Kidney (tissue), 14 donors: Measurements from ENCODE around the gene GDNF. TPM values are rescaled to one million over a fixed set of nuclear protein-coding genes. Genes with fewer than 3 reads are reported as not detected.

Source experiments
- DNase-seq, 5 donors: peaks; one replicate each; pipeline ENCODE4 v3.0.0-alpha.2; 2013 to 2020
- FAIRE-seq: peaks from 2 replicates; lab custom pipeline; 2012; peaks lifted over from hg19 to GRCh38; lab: Jason Lieb, UNC
- H3K27ac ChIP-seq, 2 donors: one replicate each; pipeline ENCODE4 v1.7.0; 2013; ENCODE audit warnings: low read depth in 2 of 2, low read length in 2 of 2, inconsistent platforms in 1 of 2
- H3K27me3 ChIP-seq: one replicate; pipeline ENCODE4 v1.7.1; 2013; ENCODE audit warnings: low read length, inconsistent platforms; ENCODE audit not compliant: control insufficient read depth, insufficient read depth
- H3K36me3 ChIP-seq, 3 donors: one replicate each; pipeline versions ENCODE4 v1.7.0 to v1.7.1; 2013; ENCODE audit warnings: low read length in 3 of 3, control low read depth in 1 of 3, inconsistent platforms in 1 of 3; ENCODE audit not compliant: insufficient read depth in 3 of 3, control insufficient read depth in 2 of 3
- H3K4me1 ChIP-seq, 3 donors: one replicate each; pipeline versions ENCODE4 v1.7.0 to v1.7.1; 2013; ENCODE audit warnings: low read length in 3 of 3, inconsistent platforms in 1 of 3, low read depth in 1 of 3; ENCODE audit not compliant: control insufficient read depth in 2 of 3, insufficient read depth in 2 of 3
- H3K4me3 ChIP-seq, 3 donors: one replicate each; pipeline versions ENCODE4 v1.7.0 to v1.8.1; 2013; ENCODE audit warnings: low read length in 3 of 3, control low read depth in 1 of 3, inconsistent platforms in 1 of 3
- H3K9ac ChIP-seq, 3 donors: one replicate each; pipeline versions ENCODE4 v1.7.0 to v1.7.1; 2013; ENCODE audit warnings: low read length in 3 of 3, control low read depth in 1 of 3, inconsistent platforms in 1 of 3
- H3K9me3 ChIP-seq, 3 donors: one replicate each; pipeline versions ENCODE4 v1.7.0 to v1.7.1; 2013; ENCODE audit warnings: low read length in 3 of 3, control low read depth in 1 of 3, inconsistent platforms in 1 of 3; ENCODE audit not compliant: control insufficient read depth in 2 of 3, insufficient read depth in 1 of 3
- intact Hi-C: fragments of 100-400 bp; cut with DNase I; formaldehyde crosslinking; loops from one replicate; pipeline ENCODE4 v1.11.1; 2022
- polyA plus RNA-seq: library from polyadenylated mRNA; stranded (reverse); fragments of 350-450 nt; fragmentation: Illumina TruSeq; extraction: RNeasy Lipid Tissue Mini Kit (QIAGEN cat#74804); gene quantifications from one replicate; pipeline ENCODE4 v1.2.3, GENCODE V29; 2014; ENCODE audit warnings: low read depth, low replicate concordance; ENCODE audit not compliant: insufficient read depth
- total RNA-seq: library from RNA; stranded (reverse); fragmentation: NEBNext Ultra II Directional; extraction: Animal tissue kit (Norgen Biotek cat#: 25700); gene quantifications from one replicate; pipeline ENCODE4 v1.2.1, GENCODE V29; 2021
- TF ChIP-seq, protein P1 (sequence below): IDR thresholded peaks from 3 replicates; pipeline ENCODE4 v1.5.1; 2012; ENCODE audit warnings: mild to moderate bottlenecking, moderate library complexity, borderline replicate concordance; ENCODE audit not compliant: insufficient read depth; ENCODE audit errors: extremely low read depth
- donor health status: control.
- donor health status: control.
- donor health status: control.
- donor health status: control.
- donor health status: control.
- donor health status: DM: yes; HTN: yes; CAD: no.
- donor health status: Normal renal cell carcinoma (clear cell type).

The GDNF gene
- total and polyA plus RNA-seq, 2 donors from 2014 or later = 0.34 to 0.88 TPM

DNA sequence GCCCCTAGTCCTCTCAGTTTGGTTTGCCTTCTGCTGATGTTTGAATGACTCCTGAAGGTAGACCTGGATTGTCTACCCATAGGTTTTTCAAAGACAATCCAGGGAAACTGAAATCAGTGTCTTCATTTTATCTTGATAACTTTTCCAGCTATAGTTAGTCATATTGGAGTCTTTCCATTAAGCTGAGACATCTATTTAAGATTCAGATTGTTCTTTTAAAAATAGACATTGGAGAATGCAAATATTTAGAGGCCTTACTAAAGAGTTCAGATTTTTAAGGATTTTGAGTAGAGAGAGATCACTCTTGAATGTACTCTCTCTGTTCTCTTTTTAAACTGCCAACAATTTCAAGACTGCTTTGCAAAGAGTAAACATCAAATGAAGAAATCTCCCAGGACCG lies 69.1 kb downstream of the GDNF start:
- intact Hi-C loops = no loop called here
- no peak overlapping the region for H3K9ac ChIP-seq
- FAIRE-seq (no peak), DNase-seq (no peak)
- H3K27ac ChIP-seq = no peak overlapping the region
- no peaks in the 10 kb centered on the region for H3K27me3 ChIP-seq
- H3K4me1 ChIP-seq = no peaks in the 10 kb centered on the region
- H3K36me3 ChIP-seq = no peaks in the 10 kb centered on the region
- TF ChIP-seq, protein P1, sequence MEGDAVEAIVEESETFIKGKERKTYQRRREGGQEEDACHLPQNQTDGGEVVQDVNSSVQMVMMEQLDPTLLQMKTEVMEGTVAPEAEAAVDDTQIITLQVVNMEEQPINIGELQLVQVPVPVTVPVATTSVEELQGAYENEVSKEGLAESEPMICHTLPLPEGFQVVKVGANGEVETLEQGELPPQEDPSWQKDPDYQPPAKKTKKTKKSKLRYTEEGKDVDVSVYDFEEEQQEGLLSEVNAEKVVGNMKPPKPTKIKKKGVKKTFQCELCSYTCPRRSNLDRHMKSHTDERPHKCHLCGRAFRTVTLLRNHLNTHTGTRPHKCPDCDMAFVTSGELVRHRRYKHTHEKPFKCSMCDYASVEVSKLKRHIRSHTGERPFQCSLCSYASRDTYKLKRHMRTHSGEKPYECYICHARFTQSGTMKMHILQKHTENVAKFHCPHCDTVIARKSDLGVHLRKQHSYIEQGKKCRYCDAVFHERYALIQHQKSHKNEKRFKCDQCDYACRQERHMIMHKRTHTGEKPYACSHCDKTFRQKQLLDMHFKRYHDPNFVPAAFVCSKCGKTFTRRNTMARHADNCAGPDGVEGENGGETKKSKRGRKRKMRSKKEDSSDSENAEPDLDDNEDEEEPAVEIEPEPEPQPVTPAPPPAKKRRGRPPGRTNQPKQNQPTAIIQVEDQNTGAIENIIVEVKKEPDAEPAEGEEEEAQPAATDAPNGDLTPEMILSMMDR = no peak
- H3K4me3 ChIP-seq = no peak overlapping the region
- H3K9me3 ChIP-seq = peaks cover 0 to 4% (median 0%) of the 10 kb centered on the region in 3 donors

- intact Hi-C loops = no loop called here
- H3K27ac ChIP-seq = no peak overlapping the region
- H3K4me3 ChIP-seq = no peak overlapping the region
- no peaks in the 10 kb centered on the region for H3K27me3 ChIP-seq
- FAIRE-seq (no peak), DNase-seq (no peak)
- H3K9ac ChIP-seq = no peak overlapping the region
- no peaks in the 10 kb centered on the region for H3K36me3 ChIP-seq
- TF ChIP-seq, protein P1 = no peak
- no peaks in the 10 kb centered on the region for H3K4me1 ChIP-seq
- peaks cover 0 to under 1% (median 0%) of the 10 kb centered on the region in 3 donors for H3K9me3 ChIP-seq
Observed at GRCh38 chr5:37769840-37770239, 70.0 kb downstream of the GDNF start.

DNA sequence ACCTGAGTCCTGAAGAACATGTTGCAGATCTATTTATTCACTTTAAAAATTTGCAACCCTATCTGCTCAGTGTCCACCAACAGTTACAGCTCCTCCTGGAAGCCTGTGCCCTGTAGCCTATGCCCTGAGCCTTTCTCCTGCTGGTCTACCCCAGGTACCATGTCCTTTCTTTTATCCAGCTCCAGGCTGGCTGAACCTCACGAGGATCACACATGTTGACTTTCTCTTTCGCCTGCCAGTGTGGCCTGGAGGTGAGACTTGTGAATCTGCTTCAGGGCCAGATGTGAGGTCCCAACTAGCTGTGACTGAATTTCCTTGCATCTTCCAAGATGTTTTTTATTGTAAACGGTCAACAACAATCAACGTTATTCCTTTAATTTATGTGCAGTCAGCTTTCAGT lies 70.7 kb downstream of the GDNF start:
- no peaks in the 10 kb centered on the region for H3K9me3 ChIP-seq
- DNase-seq (no peak), FAIRE-seq (no peak)
- TF ChIP-seq, protein P1 = no peak
- H3K36me3 ChIP-seq = no peaks in the 10 kb centered on the region
- H3K27ac ChIP-seq = no peak overlapping the region
- no peak overlapping the region for H3K9ac ChIP-seq
- H3K27me3 ChIP-seq = no peaks in the 10 kb centered on the region
- H3K4me1 ChIP-seq = no peaks in the 10 kb centered on the region
- intact Hi-C loops = no loop called here
- no peak overlapping the region for H3K4me3 ChIP-seq

- Histone ChIP-seq H3K4me1 (no peaks in the 10 kb centered on the region), H3K36me3 (no peaks in the 10 kb centered on the region), H3K4me3 (no peak overlapping the region), H3K9ac (no peak overlapping the region), H3K27ac (no peak overlapping the region), H3K9me3 (no peaks in the 10 kb centered on the region), H3K27me3 (no peaks in the 10 kb centered on the region)
- no peak for DNase-seq
- intact Hi-C loops = no loop called here
- TF ChIP-seq, protein P1 = no peak
- FAIRE-seq = no peak
Observed at GRCh38 chr5:37768371-37768770, 71.5 kb downstream of the GDNF start.
